ENCODE data around the gene OGFOD3.

Gene OGFOD3

DNA sequence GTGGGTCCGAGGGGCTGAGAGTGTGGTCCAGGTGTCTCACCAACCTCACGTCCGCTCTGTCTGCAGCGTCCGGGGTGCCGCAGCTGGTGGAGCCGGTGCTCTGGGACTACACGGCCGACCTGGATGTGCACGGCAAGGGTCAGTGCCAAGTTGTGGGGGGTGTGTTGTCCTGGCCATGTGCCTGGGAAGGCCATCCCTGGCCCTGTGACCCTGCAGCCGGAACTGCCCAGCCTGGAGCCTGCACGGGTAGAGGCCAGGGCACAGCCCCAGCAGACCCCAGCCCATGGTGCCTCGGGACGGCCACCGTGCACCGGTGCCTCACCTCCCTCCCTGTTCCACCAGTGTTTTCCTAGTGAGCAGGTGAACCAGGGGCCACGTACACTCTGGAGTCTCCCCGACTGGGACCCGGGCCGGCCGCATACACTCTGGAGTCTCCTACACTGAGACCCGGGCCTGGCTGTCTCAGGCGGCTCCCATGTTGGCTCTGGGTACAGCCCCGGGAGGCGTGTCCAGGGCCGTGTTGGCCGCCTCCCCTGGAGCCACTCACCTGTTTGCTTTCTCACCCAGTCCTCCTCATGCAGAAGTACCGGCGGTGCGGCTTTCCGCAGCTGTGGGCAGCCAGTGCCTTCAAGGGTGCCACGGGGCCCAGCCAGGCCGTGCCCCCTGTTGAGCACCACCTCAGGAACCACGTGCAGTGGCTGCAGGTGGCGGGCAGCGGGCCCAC is 18.4 kb upstream of the OGFOD3 start:
- TF ChIP-seq, protein P1, sequence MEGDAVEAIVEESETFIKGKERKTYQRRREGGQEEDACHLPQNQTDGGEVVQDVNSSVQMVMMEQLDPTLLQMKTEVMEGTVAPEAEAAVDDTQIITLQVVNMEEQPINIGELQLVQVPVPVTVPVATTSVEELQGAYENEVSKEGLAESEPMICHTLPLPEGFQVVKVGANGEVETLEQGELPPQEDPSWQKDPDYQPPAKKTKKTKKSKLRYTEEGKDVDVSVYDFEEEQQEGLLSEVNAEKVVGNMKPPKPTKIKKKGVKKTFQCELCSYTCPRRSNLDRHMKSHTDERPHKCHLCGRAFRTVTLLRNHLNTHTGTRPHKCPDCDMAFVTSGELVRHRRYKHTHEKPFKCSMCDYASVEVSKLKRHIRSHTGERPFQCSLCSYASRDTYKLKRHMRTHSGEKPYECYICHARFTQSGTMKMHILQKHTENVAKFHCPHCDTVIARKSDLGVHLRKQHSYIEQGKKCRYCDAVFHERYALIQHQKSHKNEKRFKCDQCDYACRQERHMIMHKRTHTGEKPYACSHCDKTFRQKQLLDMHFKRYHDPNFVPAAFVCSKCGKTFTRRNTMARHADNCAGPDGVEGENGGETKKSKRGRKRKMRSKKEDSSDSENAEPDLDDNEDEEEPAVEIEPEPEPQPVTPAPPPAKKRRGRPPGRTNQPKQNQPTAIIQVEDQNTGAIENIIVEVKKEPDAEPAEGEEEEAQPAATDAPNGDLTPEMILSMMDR (IDR thresholded peaks at IDR 0.05; ENCODE audit: borderline replicate concordance, insufficient read depth, low read depth, low read length): no peak
- H3K4me3 ChIP-seq (ENCODE audit: low read depth, low read length): no peak overlapping the region

DNA sequence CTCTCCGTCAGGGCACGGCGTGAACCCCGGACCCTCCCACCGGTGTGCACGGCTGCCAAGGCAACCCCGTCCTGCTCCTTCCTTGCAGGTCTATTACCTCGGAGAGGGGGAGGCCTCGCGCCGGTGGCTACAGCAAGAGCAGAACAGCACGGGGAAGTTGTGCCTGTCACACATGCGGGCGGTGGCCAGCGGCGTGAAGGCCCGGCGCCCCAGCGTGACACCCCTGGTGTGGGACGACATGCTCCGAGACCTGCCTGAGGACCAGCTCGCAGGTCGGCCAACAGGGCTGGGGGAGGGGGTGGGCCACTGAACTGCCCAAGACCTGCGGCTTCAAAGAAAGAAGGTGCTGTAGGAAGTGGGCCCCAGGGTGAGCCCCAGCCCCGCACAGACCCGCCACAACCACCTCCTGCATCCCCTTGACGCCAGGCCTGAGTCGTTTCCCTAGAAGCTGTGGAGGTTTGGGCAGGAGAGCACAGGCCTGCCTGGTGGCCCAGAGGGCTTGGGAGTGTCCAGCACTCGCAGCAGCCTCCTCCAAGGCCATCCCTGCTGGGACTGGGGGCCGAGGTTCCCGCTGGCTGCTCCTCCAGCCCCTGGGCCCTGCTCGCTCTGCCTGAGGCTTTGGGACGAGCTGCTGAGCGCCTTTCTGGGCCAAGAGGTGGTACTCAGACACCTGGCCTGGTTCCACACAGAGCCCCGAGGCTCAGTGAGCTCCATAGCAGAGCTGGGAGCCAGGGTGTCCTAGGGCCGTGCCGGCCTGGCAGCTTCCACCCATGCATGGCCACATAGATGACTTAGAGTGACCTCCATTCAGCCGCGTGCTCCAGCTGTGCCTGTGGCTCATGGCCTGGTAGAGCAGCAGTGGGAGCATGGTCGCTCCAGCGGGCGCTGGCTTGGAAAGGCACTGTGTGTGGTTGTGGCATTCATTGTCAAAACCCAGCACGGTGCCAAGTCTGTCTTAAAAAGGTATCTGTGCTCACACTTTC is 17.5 kb upstream of the OGFOD3 start:
- no peak overlapping the region for H3K4me3 ChIP-seq (ENCODE audit: low read depth, low read length)
- TF ChIP-seq, protein P1 (IDR thresholded peaks at IDR 0.05; ENCODE audit: borderline replicate concordance, insufficient read depth, low read depth, low read length): no peak

DNA sequence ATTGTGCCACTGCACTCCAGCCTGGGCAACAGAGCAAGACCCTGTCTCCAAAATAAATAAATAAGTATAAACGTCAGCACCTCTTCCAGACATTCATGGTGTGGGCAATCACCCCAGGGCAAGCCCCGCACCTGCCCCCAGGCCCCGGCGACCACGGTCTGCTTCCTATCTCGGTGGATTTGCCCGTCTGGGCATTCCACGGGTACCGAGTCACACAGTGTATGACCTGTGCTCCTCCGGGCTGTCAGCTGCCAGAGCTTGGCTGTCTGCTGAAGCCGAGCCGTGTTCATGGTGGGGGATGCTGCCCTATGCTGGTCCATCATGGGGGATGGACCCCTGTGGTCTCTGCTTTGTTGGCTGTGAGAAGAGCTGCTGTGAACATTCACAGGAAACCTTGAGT is 16.7 kb upstream of the OGFOD3 start:
- H3K4me3 ChIP-seq (ENCODE audit: low read depth, low read length): no peak overlapping the region

DNA sequence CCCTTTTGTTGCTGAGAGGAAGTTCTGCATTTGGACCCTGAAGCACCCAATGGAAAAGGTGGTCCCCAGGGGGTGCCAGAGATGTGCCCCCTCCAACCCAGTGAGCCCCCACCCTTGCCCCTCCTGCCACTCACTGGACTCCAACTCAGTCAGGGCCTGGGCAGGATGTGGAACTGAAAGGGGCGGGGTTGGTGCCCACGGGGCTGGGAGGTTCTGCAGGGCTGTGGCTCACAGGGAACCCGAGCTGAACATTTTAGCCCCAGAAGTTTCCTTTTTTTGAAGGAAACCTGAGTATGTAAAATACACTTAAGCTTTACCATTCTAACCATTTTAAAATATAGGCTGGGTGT is 15.8 kb upstream of the OGFOD3 start:
- TF ChIP-seq, protein P1 (IDR thresholded peaks at IDR 0.05; ENCODE audit: borderline replicate concordance, insufficient read depth, low read depth, low read length): no peak
- H3K4me3 ChIP-seq (ENCODE audit: low read depth, low read length): no peak overlapping the region

More for the DNA sequence above, 16.7 kb upstream of the OGFOD3 start:
- TF ChIP-seq, protein P1 (IDR thresholded peaks at IDR 0.05; ENCODE audit: borderline replicate concordance, insufficient read depth, low read depth, low read length): no peak

DNA sequence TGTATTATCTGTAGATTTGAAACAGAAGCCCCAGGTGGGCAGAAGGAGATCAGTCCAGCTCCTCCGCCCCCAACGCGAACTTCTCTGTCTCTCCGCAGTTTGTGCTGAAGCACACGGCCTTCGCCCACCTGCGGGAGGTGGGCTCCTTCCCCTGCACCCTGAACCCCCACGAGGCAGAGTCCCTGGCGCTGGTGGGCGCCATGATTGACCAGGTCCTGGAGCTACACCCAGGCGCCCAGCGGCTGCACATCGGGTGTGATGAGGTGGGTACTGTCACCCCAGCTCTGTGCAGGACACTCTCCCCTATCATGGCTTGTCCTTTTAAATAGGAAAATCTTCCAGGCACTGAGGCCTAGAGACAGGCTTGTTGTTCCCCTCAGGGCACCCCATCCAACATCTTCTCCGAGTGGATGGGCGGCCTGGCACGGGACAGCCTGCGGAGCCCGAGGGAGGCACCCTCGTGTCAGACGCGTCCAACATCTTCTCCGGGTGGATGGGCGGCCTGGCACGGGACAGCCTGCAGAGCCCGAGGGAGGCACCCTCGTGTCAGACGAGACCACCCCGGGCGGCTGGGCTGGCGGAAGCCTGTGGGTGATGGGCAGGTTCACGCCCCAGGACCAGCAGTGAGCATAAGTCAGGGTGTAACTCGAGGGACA is 15.3 kb upstream of the OGFOD3 start:
- H3K4me3 ChIP-seq (ENCODE audit: low read depth, low read length): no peak overlapping the region
- TF ChIP-seq, protein P1 (IDR thresholded peaks at IDR 0.05; ENCODE audit: borderline replicate concordance, insufficient read depth, low read depth, low read length): no peak

DNA sequence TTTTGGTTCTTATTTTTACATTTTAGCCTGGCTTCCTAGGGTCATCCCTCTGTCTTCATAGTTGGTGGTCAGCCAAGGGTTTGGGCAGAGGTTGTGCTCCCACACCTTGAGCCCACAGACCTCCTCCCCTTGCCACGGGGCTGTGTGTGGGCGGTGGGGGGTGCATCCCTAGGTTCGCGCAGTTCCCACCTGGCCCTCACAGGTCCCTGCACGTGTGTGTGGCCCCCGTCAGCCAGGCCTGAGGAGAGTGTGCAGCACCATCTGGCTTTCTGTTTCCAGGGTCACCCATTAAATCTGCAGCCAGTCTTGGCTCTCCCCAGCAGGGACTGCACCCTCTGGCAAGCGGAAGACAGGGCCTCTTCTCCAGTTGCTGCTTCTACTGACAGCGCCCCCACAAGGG is 13.6 kb upstream of the OGFOD3 start:
- TF ChIP-seq, protein P1 (IDR thresholded peaks at IDR 0.05; ENCODE audit: borderline replicate concordance, insufficient read depth, low read depth, low read length): no peak

More for the DNA sequence above, 13.6 kb upstream of the OGFOD3 start:
- H3K4me3 ChIP-seq (ENCODE audit: low read depth, low read length): no peak overlapping the region

All from GM12875 (cell line).